A549 (cell line): ENCODE measurements around the gene BMI1. TPM values are rescaled to one million over a fixed set of nuclear protein-coding genes. Genes with fewer than 3 reads are reported as not detected.

Source experiments
- ATAC-seq, 2 experiments: fragments of 200-7000 bp in 1 of 2; fragments of >200 bp in 1 of 2; cut with Nextera tagmentation in 1 of 2; cut with Tn5 transposase in 1 of 2; 3 replicates each; pipeline versions ENCODE4 v1.8.0 to v1.9.1; 2018 to 2020; ENCODE audit warnings: mild to moderate bottlenecking in 1 of 2, moderate library complexity in 1 of 2
- CTCF ChIA-PET: fragments of 300-600 bp; sonication (Branson Sonifier 250); formaldehyde crosslinking; extraction: SDS; loops from one replicate; lab custom pipeline; 2021; ENCODE audit warnings: antibody characterized with exemption, inconsistent platforms; lab: Yijun Ruan, JAX
- POLR2A ChIA-PET: fragments of 350-600 bp; formaldehyde crosslinking; extraction: SDS; loops from one replicate; lab custom pipeline; 2021; ENCODE audit warnings: antibody characterized with exemption, inconsistent platforms; lab: Yijun Ruan, JAX
- DNase-seq, 2 experiments: peaks; one replicate each; pipeline versions ENCODE4 v3.0.0 to v3.0.0-alpha.2; 2011 to 2016; ENCODE audit warnings: low read depth in 1 of 2, low spot score in 1 of 2
- FAIRE-seq: peaks from 2 replicates; lab custom pipeline; 2011; peaks lifted over from hg19 to GRCh38; lab: Jason Lieb, UNC
- H3K27ac ChIP-seq, 2 experiments: fragments of >200 bp; sonication (Bioruptor Twin); formaldehyde crosslinking; 3 replicates each; pipeline ENCODE4 v1.5.1; 2016 to 2017
- H3K4me1 ChIP-seq: fragments of >200 bp; sonication (Bioruptor Twin); formaldehyde crosslinking; 3 replicates; pipeline ENCODE4 v1.6.1; 2016
- H3K4me2 ChIP-seq: fragments of >200 bp; sonication (Bioruptor Twin); formaldehyde crosslinking; 3 replicates; pipeline ENCODE4 v1.6.1; 2016
- H3K4me3 ChIP-seq: fragments of >200 bp; sonication (Bioruptor Twin); formaldehyde crosslinking; 3 replicates; pipeline ENCODE4 v1.5.1; 2016
- H3K9me3 ChIP-seq: fragments of >200 bp; sonication (Bioruptor Twin); formaldehyde crosslinking; 3 replicates; pipeline ENCODE4 v1.6.1; 2016
- CBX2 ChIP-seq: fragments of 200-600 bp; sonication (generic); IDR thresholded peaks from 2 replicates; pipeline ENCODE4 v1.6.1; 2016; ENCODE audit warnings: low read depth, mild to moderate bottlenecking, borderline replicate concordance
- CEBPB ChIP-seq, 2 experiments: fragments of >200 bp in 1 of 2; sonication (Bioruptor Twin) in 1 of 2; formaldehyde crosslinking in 1 of 2; IDR thresholded peaks; 2 replicates each; pipeline ENCODE4 v1.6.1; 2012 to 2016
- CHD2 ChIP-seq: fragments of 150-350 bp; IDR thresholded peaks from 2 replicates; pipeline ENCODE4 v1.6.1; 2014; ENCODE audit warnings: low read length; ENCODE audit not compliant: partially characterized antibody
- EHF ChIP-seq: fragments of 250-450 bp; sonication (Bioruptor Pico); IDR thresholded peaks from 2 replicates; pipeline ENCODE4 v1.5.0; 2020; ENCODE audit warnings: mild to moderate bottlenecking
- EHMT2 ChIP-seq: fragments of 200-600 bp; sonication (generic); IDR thresholded peaks from 2 replicates; pipeline ENCODE4 v1.6.1; 2016; ENCODE audit warnings: antibody characterized with exemption, low read depth, mild to moderate bottlenecking, moderate library complexity
- ESRRA ChIP-seq: fragments of 150-350 bp; IDR thresholded peaks from 2 replicates; pipeline ENCODE4 v1.6.1; 2014; ENCODE audit warnings: mild to moderate bottlenecking, low read length, borderline replicate concordance
- HES2 ChIP-seq: fragments of >200 bp; sonication (Bioruptor Twin); formaldehyde crosslinking; IDR thresholded peaks from 2 replicates; pipeline ENCODE4 v1.6.1; 2016
- HEYL ChIP-seq: fragments of 250-450 bp; sonication (Bioruptor Pico); IDR thresholded peaks from 2 replicates; pipeline ENCODE4 v1.8.0; 2021; ENCODE audit warnings: mild to moderate bottlenecking, moderate library complexity
- HOXB13 ChIP-seq: fragments of 250-450 bp; sonication (Bioruptor Pico); IDR thresholded peaks from 2 replicates; pipeline ENCODE4 v1.5.0; 2020; ENCODE audit warnings: low read depth, mild to moderate bottlenecking, moderate library complexity
- JUN ChIP-seq, 2 experiments: fragments of >200 bp; sonication (Bioruptor Twin); formaldehyde crosslinking; IDR thresholded peaks; 2 replicates in 1 of 2; 3 replicates in 1 of 2; pipeline ENCODE4 v1.6.1; 2016 to 2017
- KDM5A ChIP-seq: fragments of 200-600 bp; sonication (generic); IDR thresholded peaks from 2 replicates; pipeline ENCODE4 v1.6.1; 2016; ENCODE audit warnings: antibody characterized with exemption, mild to moderate bottlenecking
- MAFK ChIP-seq: fragments of 450-650 bp; IDR thresholded peaks from 2 replicates; pipeline ENCODE4 v1.6.1; 2014; ENCODE audit not compliant: partially characterized antibody
- MYC ChIP-seq: IDR thresholded peaks from 2 replicates; pipeline ENCODE4 v1.6.1; 2012; ENCODE audit warnings: mild to moderate bottlenecking, inconsistent platforms, low read length, improper control_type of control experiment, borderline replicate concordance
- PHF8 ChIP-seq: fragments of 200-600 bp; sonication (generic); IDR thresholded peaks from 2 replicates; pipeline ENCODE4 v1.6.1; 2016; ENCODE audit warnings: low read depth, mild to moderate bottlenecking, antibody characterized with exemption, moderate library complexity, borderline replicate concordance
- POLR2AphosphoS2 ChIP-seq: conservative IDR thresholded peaks from 2 replicates; pipeline ENCODE4 v1.6.1; 2012; ENCODE audit warnings: low read length, improper control_type of control experiment, inconsistent platforms
- RAD21 ChIP-seq, 2 experiments: fragments of >200 bp in 1 of 2; sonication (Bioruptor Twin) in 1 of 2; formaldehyde crosslinking in 1 of 2; IDR thresholded peaks in 1 of 2; conservative IDR thresholded peaks in 1 of 2; 2 replicates in 1 of 2; 3 replicates in 1 of 2; pipeline ENCODE4 v1.6.1; 2012 to 2018; ENCODE audit warnings: inconsistent platforms in 1 of 2
- RNF2 ChIP-seq: fragments of 200-600 bp; sonication (generic); IDR thresholded peaks from 2 replicates; pipeline ENCODE4 v1.6.1; 2016; ENCODE audit warnings: low read depth, mild to moderate bottlenecking, antibody characterized with exemption, moderate library complexity, borderline replicate concordance
- SREBF2 ChIP-seq: fragments of 450-650 bp; IDR thresholded peaks from 2 replicates; pipeline ENCODE4 v1.6.1; 2014; ENCODE audit warnings: mild to moderate bottlenecking, moderate library complexity
- TP53 ChIP-seq: fragments of 250-450 bp; sonication (Bioruptor Pico); IDR thresholded peaks from 2 replicates; pipeline ENCODE4 v1.5.0; 2021; ENCODE audit warnings: mild to moderate bottlenecking, moderate library complexity
- ZC3H11A ChIP-seq: fragments of 450-650 bp; IDR thresholded peaks from 2 replicates; pipeline ENCODE4 v1.6.1; 2014; ENCODE audit warnings: antibody characterized with exemption, mild to moderate bottlenecking
- ZFP36 ChIP-seq: fragments of 450-650 bp; IDR thresholded peaks from 2 replicates; pipeline ENCODE4 v1.6.1; 2014; ENCODE audit warnings: borderline replicate concordance; ENCODE audit not compliant: partially characterized antibody
- whole genome bisulfite sequencing: methylation state at CpG from one replicate; pipeline ENCODE4 v1.1.6; 2017; ENCODE audit errors: missing lambda C conversion rate; 5-methylcytosine and 5-hydroxymethylcytosine counted together
- polyA plus RNA-seq, 4 experiments: library from polyadenylated mRNA; depleted of rRNA in 3 of 4; stranded (reverse); fragments of >200 nt; fragmentation: RNase III in 1 of 4; extraction: RNeasy Plus Mini Kit Qiagen cat#74134 plus additional on column Dnase treatment in 1 of 4; gene quantifications; 2 replicates in 3 of 4; 3 replicates in 1 of 4; pipeline ENCODE4 v1.2.3, GENCODE V29; 2011 to 2017
- TF ChIP-seq, protein P1 (sequence below): fragments of 250-450 bp; sonication (Bioruptor Pico); IDR thresholded peaks from 2 replicates; pipeline ENCODE4 v1.5.0; 2020; ENCODE audit warnings: low read depth, mild to moderate bottlenecking, moderate library complexity
- TF ChIP-seq, protein P2 (sequence below): fragments of 450-650 bp; IDR thresholded peaks from 2 replicates; pipeline ENCODE4 v1.6.1; 2014; ENCODE audit warnings: antibody characterized with exemption
- TF ChIP-seq, protein P3 (sequence below): IDR thresholded peaks from 2 replicates; pipeline ENCODE4 v1.6.1; 2012; ENCODE audit warnings: low read depth, borderline replicate concordance
- TF ChIP-seq, protein P4 (sequence below): IDR thresholded peaks from 2 replicates; pipeline ENCODE4 v1.6.1; 2012

BMI1 gene
- polyA plus RNA-seq, 2 of the 4 experiments (the other 2 are of a cell fraction), result 44.4 to 77.3 TPM

GRCh38 chr10:22314852-22315251 is 6.0 kb upstream of the BMI1 start (continued):
- TF ChIP-seq HOXB13 (CRISPR knock-in tag), result no peak
- TF ChIP-seq TP53, result no peak
- TF ChIP-seq EHF (CRISPR knock-in tag), result no peak
- no peak for TF ChIP-seq POLR2AphosphoS2
- TF ChIP-seq CEBPB (IDR thresholded peaks at IDR 0.05), result no peak
- TF ChIP-seq, protein P1, sequence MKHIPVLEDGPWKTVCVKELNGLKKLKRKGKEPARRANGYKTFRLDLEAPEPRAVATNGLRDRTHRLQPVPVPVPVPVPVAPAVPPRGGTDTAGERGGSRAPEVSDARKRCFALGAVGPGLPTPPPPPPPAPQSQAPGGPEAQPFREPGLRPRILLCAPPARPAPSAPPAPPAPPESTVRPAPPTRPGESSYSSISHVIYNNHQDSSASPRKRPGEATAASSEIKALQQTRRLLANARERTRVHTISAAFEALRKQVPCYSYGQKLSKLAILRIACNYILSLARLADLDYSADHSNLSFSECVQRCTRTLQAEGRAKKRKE, result no peak
- no peak for TF ChIP-seq CHD2
- TF ChIP-seq ZC3H11A, result no peak
- TF ChIP-seq ESRRA, result no peak
- TF ChIP-seq HES2, result no peak

- 3% methylated on average over 27 of the region's 53 CpGs for WGBS
- TF ChIP-seq HOXB13 (CRISPR knock-in tag), result no peak
- peak; percentile 71; the same call in 1 of the 2 replicates for TF ChIP-seq PHF8
- H3K9me3 ChIP-seq, result no peaks in the 10 kb centered on the region
- POLR2A ChIA-PET, result interaction anchor here (0.5 to 2.5 kb wide), 19 partner anchors 9 to 1022 kb away, joined by 3 to 62 read pairs (median 5); partner anchors contain the start of genes DNAJC1 and SKIDA1
- peak overlapping the region; percentile 92 for H3K4me3 ChIP-seq
- DNase-seq (peak in 1 of 2 experiments; percentile 49), FAIRE-seq (no peak), ATAC-seq (peak; percentile 46 to 65)
- H3K27ac ChIP-seq, result peak overlapping the region; percentile 95 to 96
- CTCF ChIA-PET, result interaction anchor here (0.6 to 1.6 kb wide), 5 partner anchors 37 to 680 kb away, joined by 3 to 5 read pairs (median 4); no protein-coding TSS in a partner anchor
- H3K4me2 ChIP-seq, result peak overlapping the region; percentile 91
- peaks cover 23% of the 10 kb centered on the region for H3K4me1 ChIP-seq
Observed at GRCh38 chr10:22315455-22316285, 5.2 kb upstream of the BMI1 start.

DNA sequence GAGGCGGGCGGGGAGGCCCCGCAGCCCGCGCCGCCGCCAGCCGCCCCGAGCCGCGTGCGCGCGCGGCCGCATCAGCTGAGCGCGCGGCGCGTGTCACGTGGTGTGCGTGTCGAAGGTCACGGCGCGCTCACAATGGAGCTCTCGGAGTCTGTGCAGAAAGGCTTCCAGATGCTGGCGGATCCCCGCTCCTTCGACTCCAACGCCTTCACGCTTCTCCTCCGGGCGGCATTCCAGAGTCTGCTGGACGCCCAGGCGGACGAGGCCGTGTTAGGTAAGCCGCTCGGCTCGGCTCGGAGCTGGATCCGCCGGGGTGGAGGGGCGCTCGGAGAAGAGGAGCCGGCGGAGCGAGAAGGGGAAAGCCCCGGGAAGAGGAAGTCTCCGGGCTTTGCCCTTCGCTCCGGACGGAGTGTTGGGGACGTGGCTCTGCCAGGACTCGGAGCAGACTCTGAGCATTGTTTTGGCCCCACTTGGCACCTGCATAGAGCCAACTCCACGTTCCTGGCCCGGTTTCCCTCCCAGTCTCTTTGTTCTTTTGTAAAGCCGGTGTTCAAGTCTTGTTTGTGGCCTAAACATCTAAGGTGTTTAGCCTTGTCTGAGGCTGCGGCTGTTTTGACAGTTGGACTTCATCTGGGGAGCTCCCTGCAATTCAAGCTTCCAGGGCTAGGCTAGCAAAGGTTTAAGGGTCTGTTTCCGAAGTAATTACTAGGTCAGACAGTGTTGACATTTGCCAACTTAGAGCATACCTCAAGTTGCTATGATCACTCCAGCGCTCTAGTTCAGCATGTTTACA is 4.4 kb upstream of the BMI1 start, which contains the start of gene COMMD3:
Gene COMMD3 (plus strand): TSS at position 103 of the 790 bp plus-strand sequence. CDS start 30 bp downstream, at position 133.
- WGBS, result under 1% methylated on average over 13 of the region's 63 CpGs
- H3K9me3 ChIP-seq, result no peaks in the 10 kb centered on the region
- peak within 1 kb of the TSS; percentile 92 for H3K4me3 ChIP-seq
- peak within 1 kb of the TSS; percentile 98 for H3K4me2 ChIP-seq
- H3K27ac ChIP-seq, result peak within 1 kb of the TSS; percentile 95 to 96
- DNase-seq, result peak; percentile 60 to 87
- CTCF ChIA-PET, result interaction anchor here (0.6 to 1.6 kb wide), 5 partner anchors 38 to 679 kb away, joined by 3 to 5 read pairs (median 4); no protein-coding TSS in a partner anchor
- POLR2A ChIA-PET, result interaction anchor here (0.5 to 2.5 kb wide), 20 partner anchors 8 to 1023 kb away, joined by 3 to 62 read pairs (median 4); partner anchors contain the start of genes DNAJC1 and SKIDA1
- H3K4me1 ChIP-seq, result peaks cover 23% of the 10 kb centered on the region
- FAIRE-seq, result no peak
- ATAC-seq, result peak; percentile 76 to 85
- TF ChIP-seq, protein P2, sequence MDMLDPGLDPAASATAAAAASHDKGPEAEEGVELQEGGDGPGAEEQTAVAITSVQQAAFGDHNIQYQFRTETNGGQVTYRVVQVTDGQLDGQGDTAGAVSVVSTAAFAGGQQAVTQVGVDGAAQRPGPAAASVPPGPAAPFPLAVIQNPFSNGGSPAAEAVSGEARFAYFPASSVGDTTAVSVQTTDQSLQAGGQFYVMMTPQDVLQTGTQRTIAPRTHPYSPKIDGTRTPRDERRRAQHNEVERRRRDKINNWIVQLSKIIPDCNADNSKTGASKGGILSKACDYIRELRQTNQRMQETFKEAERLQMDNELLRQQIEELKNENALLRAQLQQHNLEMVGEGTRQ, result peak; percentile 91
- TF ChIP-seq EHMT2, result no peak
- TF ChIP-seq, protein P3, sequence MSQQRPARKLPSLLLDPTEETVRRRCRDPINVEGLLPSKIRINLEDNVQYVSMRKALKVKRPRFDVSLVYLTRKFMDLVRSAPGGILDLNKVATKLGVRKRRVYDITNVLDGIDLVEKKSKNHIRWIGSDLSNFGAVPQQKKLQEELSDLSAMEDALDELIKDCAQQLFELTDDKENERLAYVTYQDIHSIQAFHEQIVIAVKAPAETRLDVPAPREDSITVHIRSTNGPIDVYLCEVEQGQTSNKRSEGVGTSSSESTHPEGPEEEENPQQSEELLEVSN, result peak; percentile 61; the same call in 1 of the 2 replicates
- no peak for TF ChIP-seq RNF2
- TF ChIP-seq JUN (IDR thresholded peaks at IDR 0.05), result peak; percentile 41 to 66; a peak in 4 of 5 replicates
- TF ChIP-seq MYC, result peak; percentile 47; the same call in 1 of the 2 replicates
- no peak for TF ChIP-seq MAFK
- TF ChIP-seq ZFP36, result no peak
- TF ChIP-seq POLR2AphosphoS2, result no peak
- no peak for TF ChIP-seq RAD21 (conservative IDR thresholded peaks at IDR 0.05 in 1 of 2, IDR thresholded peaks at IDR 0.05 in 1 of 2)
- TF ChIP-seq HOXB13 (CRISPR knock-in tag), result no peak
- TF ChIP-seq CBX2, result no peak
- TF ChIP-seq, protein P4, sequence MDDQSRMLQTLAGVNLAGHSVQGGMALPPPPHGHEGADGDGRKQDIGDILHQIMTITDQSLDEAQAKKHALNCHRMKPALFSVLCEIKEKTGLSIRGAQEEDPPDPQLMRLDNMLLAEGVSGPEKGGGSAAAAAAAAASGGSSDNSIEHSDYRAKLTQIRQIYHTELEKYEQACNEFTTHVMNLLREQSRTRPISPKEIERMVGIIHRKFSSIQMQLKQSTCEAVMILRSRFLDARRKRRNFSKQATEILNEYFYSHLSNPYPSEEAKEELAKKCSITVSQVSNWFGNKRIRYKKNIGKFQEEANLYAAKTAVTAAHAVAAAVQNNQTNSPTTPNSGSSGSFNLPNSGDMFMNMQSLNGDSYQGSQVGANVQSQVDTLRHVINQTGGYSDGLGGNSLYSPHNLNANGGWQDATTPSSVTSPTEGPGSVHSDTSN, result no peak
- TF ChIP-seq PHF8, result no peak; the same call in 1 of the 2 replicates
- peak; percentile 19; the same call in 1 of the 2 replicates for TF ChIP-seq KDM5A
- TF ChIP-seq HEYL (CRISPR knock-in tag), result no peak
- TF ChIP-seq SREBF2, result no peak
- no peak for TF ChIP-seq HES2
